NCI-H345 treated with DMSO at 0.1 percent for 48 hours (cell line): ENCODE results near the gene CDC37L1.

Source experiments
- DNase-seq: peaks from one replicate; lab custom pipeline; 2025; ENCODE audit not compliant: unreplicated experiment; lab: John Stamatoyannopoulos, UW

Gene CDC37L1

GRCh38 chr9:4668604-4669003 lies 10.8 kb upstream of the CDC37L1 start:
- DNase-seq, result no peak

- no peak for DNase-seq
These were observed 9.5 kb upstream of the CDC37L1 start for GRCh38 chr9:4669890-4670289.

- DNase-seq, result no peak
These were observed 8.8 kb upstream of the CDC37L1 start for GRCh38 chr9:4670591-4670990.

- no peak for DNase-seq
These were observed 7.6 kb upstream of the CDC37L1 start for GRCh38 chr9:4671737-4672136.

GRCh38 chr9:4674783-4675182 lies 4.6 kb upstream of the CDC37L1 start:
- no peak for DNase-seq

GRCh38 chr9:4677392-4677791 lies 2.0 kb upstream of the CDC37L1 start:
- DNase-seq, result no peak

- no peak for DNase-seq
These were observed 596 bp upstream of the CDC37L1 start for GRCh38 chr9:4678679-4679267.

GRCh38 chr9:4680173-4680525 lies 780 bp downstream of the CDC37L1 start:
- DNase-seq, result no peak

- DNase-seq, result no peak
These were observed 1.4 kb downstream of the CDC37L1 start for GRCh38 chr9:4680750-4681149.

- no peak for DNase-seq
These were observed 5.5 kb downstream of the CDC37L1 start for GRCh38 chr9:4684820-4685219.

GRCh38 chr9:4686112-4686511 lies 6.7 kb downstream of the CDC37L1 start:
- DNase-seq, result no peak

- DNase-seq, result no peak
These were observed 7.2 kb downstream of the CDC37L1 start for GRCh38 chr9:4686584-4686983.

- no peak for DNase-seq
These were observed 9.7 kb downstream of the CDC37L1 start for GRCh38 chr9:4689021-4689420.

GRCh38 chr9:4689687-4690104 lies 10.3 kb downstream of the CDC37L1 start:
- no peak for DNase-seq

GRCh38 chr9:4690144-4690543 lies 10.8 kb downstream of the CDC37L1 start:
- DNase-seq, result no peak

GRCh38 chr9:4691795-4692194 lies 12.4 kb downstream of the CDC37L1 start:
- no peak for DNase-seq

GRCh38 chr9:4700091-4700490 lies 20.7 kb downstream of the CDC37L1 start:
- DNase-seq, result no peak

GRCh38 chr9:4700932-4701331 lies 21.6 kb downstream of the CDC37L1 start:
- no peak for DNase-seq

- no peak for DNase-seq
These were observed 22.2 kb downstream of the CDC37L1 start for GRCh38 chr9:4701526-4701925.

GRCh38 chr9:4704129-4704528 lies 24.8 kb downstream of the CDC37L1 start:
- no peak for DNase-seq

- no peak for DNase-seq
These were observed 26.7 kb downstream of the CDC37L1 start for GRCh38 chr9:4706021-4706420.

- no peak for DNase-seq
These were observed 27.7 kb downstream of the CDC37L1 start for GRCh38 chr9:4706971-4707622.

GRCh38 chr9:4709380-4709779 lies 30.0 kb downstream of the CDC37L1 start:
- DNase-seq, result no peak
